T-helper 2 cell treated with Interferon-gamma antibody and Interleukin-4, amounts not matched to agents 5 μg/mL and 100 μg/mL, for 36 hours (primary cell): ENCODE results near the gene AATF.

ENCODE experiments used
- DNase-seq: peaks from one replicate; pipeline ENCODE4 v3.0.0; 2021; ENCODE audit warnings: low spot score
- H3K27ac Mint-ChIP-seq: one replicate; pipeline ENCODE4 v1.8.0; 2021; ENCODE audit warnings: mild to moderate bottlenecking, mixed read lengths
- H3K27me3 Mint-ChIP-seq: one replicate; pipeline ENCODE4 v1.8.0; 2021; ENCODE audit warnings: low read depth, mixed read lengths
- H3K36me3 Mint-ChIP-seq: one replicate; pipeline ENCODE4 v1.8.0; 2021; ENCODE audit warnings: low read depth, mixed read lengths
- H3K4me1 Mint-ChIP-seq: one replicate; pipeline ENCODE4 v1.8.0; 2021; ENCODE audit warnings: low read depth, mixed read lengths
- H3K4me3 Mint-ChIP-seq: one replicate; pipeline ENCODE4 v1.8.0; 2022; ENCODE audit warnings: mild to moderate bottlenecking, moderate library complexity, mixed read lengths
- H3K9me3 Mint-ChIP-seq: one replicate; pipeline ENCODE4 v1.8.0; 2021; ENCODE audit warnings: mixed read lengths

AATF gene

DNA sequence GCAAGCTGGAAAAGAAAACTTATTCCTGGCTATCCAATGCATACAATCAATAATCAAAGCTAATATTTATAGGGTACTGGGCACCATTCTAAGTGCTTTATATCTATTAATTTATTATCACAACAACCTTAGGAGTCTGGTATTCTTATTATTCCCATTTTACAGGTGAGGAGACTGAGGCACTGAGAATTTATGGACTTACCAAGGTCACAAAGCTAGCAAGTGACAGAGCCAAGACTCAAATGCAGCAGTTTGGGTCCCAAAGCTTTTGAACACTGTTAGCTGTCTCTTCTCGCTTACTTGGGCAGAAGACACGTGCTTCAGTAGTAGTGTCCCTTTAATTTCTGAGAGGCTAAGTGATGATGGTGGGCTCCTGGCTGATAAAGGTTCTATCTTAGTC is 152.6 kb downstream of the AATF start:
- Mint-ChIP-seq H3K27me3 (no peaks in the 10 kb centered on the region), H3K36me3 (peaks cover 18% of the 10 kb centered on the region), H3K4me3 (no peak overlapping the region), H3K4me1 (peaks cover 2% of the 10 kb centered on the region), H3K27ac (no peak overlapping the region), H3K9me3 (no peaks in the 10 kb centered on the region)
- DNase-seq, result no peak

DNA sequence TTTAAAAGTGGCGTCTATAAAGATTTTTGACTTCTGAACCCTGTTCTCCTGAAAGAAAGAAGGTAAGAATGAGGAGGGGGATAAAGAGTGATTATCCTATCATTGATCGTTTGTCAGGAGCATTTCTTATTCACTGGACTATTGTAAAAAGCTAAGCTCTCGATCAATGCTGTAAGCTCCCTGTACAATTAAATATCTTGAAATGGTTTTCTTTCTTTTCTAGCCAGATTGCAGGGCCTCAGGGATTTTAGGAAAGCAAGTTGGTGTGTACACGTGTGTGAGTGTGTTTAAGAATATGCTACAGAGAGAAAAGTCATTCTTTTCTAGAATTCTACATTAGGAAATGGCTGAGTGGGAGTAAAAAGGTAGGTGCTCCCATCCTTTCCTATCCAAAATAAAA is 154.5 kb downstream of the AATF start:
- Mint-ChIP-seq H3K27ac (no peak overlapping the region), H3K4me3 (no peak overlapping the region), H3K4me1 (peaks cover 2% of the 10 kb centered on the region), H3K9me3 (no peaks in the 10 kb centered on the region), H3K36me3 (peaks cover 9% of the 10 kb centered on the region), H3K27me3 (no peaks in the 10 kb centered on the region)
- no peak for DNase-seq

DNA sequence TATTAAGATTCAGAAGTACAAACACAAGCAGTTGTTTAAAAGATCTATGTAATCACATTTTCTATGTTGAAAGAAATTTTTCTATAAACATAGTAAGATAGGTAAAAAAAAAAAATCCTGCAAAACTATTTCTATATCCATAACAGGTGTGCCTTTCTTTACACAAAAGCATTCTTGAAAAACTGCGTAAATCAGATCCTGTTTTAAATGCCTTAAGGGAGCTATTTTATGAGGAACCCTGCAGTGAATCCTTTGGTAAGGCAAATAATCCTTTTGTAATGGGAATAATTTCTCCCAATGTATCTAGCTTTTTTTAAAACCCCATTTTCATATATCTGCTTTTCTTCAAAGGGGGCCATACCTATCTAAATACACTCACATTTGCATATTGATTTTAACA is 157.3 kb downstream of the AATF start:
- H3K36me3 Mint-ChIP-seq, result peaks cover 10% of the 10 kb centered on the region
- H3K9me3 Mint-ChIP-seq, result no peaks in the 10 kb centered on the region
- DNase-seq, result no peak
- no peak overlapping the region for H3K4me3 Mint-ChIP-seq
- no peak overlapping the region for H3K27ac Mint-ChIP-seq
- H3K4me1 Mint-ChIP-seq, result no peaks in the 10 kb centered on the region
- no peaks in the 10 kb centered on the region for H3K27me3 Mint-ChIP-seq
